NCI-H226 (cell line): Measurements from ENCODE around the gene PNPLA5.

Experiments used
- DNase-seq: peaks from one replicate; pipeline ENCODE4 v3.0.0-alpha.2; 2015

Gene PNPLA5

DNA sequence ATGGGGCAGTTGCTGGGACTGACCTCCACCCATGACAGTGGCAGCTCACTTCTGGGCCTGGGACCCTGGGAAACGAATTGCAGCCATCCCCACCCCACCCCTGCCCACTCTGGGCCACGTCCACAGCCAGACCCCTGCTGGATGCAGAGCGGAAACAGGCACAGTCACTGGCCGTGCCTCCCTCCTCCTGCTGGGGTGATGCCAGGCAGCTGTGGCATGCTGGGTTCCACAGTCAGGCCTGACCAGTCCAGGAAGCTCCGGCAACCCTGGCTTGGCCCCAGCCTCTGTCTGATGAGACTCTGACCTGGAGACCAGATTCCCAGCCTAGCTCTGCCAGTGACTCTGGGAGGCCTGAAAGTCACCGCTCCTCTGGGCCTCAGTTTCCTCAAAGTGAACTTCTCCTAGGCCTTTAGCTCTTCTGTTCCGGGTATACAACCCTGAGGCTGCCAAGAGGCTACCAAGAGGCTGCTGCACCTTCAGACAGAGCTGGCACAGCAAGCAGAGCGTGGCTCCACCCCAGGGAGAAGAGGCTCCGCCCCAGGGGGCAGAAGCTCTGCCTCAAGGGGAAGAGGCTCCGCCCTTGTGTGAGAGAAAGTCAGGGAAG is 38.4 kb downstream of the PNPLA5 start:
- DNase-seq, result peak; percentile 3

DNA sequence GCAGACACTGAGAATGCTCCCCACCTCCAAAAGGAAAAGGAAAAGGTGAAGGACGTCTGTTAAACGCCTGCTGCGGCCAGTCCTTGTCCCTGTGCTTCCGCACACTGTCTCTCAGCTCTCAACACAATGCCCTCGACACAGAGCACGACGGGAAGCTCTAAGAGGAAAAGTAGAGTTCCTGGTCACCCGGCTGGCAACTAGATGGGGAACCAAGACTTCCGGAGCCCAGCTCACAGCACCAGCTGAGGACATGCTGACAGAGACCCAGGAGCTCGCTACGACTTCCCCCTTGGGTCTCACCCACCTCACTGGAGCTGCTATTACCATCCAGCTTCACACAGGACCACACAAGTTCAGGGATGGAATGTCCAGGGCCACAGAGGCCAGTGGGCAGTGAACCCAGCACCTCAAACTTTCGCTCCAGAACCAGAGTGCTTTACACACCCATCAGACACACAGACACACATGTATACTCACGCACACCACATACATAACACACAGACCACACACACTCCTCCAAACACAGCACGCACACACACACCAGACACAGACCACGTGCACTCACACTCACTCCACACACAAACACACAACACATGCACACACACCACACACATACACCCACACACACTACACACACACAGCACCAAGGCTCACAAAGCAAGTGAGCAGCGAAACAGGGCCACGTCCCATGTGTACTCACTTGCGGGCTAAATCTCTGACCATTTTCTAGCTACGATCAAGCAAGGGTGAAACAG is 39.1 kb downstream of the PNPLA5 start:
- no peak for DNase-seq

DNA sequence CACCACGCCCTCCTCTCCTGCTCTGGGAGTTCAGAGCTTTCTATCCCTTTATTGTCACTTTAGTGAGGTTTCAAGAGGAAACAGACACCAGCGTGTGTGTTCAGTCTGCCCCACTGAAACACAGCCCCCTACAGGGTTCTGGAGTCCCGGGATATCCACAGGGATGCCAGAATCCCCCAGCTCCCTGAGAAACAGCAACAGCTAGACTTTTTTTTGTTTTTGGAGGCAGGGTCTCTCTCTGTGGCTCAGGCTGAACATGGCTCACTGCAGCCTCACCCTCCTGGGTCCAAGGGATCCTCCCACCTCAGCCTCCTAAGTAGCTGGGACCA is 39.9 kb downstream of the PNPLA5 start:
- DNase-seq, result no peak

DNA sequence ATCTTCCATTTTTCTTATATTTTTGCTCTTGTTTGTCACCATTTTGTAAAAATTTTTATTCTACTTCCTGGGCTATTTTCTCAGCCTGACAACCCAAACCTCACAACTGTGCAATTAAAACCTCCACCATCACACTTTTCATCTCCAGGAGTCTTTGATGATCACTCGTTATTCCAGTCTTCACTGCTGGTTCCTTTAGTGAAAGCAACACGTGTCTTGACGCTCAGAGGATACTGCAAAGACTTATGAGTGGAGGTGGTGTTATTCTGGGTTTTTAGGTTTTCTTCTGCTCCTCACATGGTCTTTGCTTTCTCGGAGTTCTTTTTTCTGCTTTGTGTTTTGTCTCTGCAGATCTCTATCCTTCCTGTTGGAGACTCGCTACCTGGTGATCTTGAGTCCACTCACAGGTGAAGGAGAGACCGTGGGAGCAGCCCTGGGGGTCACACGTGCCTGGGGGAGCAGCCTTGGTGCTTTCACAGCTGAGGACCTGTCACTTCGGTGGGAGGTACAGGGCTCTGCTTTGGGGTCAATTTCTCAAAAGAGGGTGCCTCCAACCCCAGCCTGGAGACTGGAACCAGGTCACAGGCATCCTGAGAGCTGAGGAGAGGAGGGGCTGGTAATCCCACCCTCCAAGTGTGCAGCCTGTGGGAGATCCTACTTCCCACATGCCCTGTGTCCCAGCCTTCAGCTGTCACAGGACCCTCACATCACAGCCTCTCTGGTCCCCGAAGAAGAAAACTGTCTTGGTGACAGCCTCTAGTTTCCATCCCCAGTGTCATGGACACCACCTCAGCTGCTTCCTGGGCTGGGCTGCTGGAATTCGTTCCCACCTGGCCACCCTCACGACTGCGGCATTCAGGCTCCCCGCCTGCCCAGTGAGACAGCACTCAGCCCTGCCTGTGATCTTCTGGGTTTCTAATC is 40.5 kb downstream of the PNPLA5 start:
- no peak for DNase-seq

DNA sequence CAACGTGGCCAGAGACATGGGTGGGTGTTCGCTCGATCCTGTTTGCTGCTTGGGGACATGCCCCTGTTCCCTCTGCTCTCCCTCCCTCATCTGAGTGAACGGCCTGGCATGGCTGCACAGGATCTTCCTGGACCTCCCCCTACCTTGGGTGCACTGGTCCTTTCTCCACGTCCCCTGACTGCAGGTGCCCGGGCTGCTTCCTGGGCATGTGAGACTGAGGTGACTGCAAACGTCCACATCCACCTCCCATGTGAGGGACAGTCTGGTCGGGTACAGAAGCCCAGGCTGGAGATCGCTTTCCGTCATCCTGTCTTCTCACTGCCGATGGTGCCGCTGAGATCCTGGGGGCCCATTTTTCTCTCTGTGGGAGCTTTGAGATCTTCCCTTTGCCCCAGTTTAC is 41.3 kb downstream of the PNPLA5 start:
- no peak for DNase-seq

DNA sequence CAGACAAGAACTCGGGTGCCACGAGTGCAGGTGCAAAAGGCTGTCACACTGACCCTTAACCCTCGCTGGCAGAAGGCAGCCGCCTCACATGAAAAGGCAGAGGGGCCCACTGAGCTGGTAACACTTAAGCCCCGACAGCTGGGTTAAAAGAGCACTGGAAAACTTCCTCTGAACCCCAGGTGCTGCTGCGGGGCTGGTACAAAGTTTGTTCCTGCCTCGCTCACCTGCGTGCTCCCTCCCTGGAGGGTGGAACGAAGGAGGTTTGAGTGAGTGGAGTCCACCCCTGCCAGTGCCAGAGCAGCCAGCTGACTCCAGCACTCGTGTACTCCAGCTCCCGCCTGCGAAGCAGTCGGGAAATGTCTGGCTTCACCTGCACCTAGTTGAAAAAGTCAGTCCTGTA is 42.1 kb downstream of the PNPLA5 start:
- DNase-seq, result no peak

DNA sequence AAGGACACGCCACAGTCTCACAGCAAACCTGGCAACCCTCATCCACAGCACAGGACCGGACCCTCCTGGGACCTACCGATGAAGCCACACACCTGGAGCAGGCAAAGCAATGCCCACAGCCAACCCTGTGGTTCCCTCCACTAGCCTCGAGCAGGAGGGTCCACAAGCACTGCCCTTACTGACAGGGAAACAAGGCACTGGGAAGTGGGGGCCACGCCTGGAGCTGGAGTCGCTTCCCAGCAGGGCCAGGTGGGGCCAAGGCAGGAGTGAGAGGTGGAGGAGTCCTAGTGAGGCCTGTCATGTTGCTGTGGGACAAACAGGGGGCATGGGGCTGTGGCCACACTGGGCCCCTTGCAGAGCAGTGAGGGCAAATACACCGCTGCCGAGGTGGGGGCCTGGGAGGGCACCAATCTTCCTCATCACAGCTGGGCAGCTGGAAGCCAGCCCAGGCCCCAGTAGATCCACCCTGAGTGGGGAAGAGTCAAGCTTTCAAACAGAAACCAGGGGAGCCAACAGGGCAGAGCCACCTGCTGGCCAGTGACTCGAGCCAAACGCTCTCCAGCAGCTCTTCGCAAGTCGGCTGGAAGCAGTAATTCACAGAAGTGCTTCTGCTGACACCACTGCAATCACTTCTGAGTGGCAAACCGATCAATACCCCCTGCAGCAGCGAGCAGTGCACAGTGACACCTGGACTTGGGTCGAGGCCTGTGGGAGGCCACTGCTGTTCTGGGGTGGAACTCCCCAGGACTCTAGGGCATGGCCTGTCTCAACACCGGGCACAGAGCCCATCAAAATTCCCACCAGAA is 43.2 kb downstream of the PNPLA5 start:
- no peak for DNase-seq

DNA sequence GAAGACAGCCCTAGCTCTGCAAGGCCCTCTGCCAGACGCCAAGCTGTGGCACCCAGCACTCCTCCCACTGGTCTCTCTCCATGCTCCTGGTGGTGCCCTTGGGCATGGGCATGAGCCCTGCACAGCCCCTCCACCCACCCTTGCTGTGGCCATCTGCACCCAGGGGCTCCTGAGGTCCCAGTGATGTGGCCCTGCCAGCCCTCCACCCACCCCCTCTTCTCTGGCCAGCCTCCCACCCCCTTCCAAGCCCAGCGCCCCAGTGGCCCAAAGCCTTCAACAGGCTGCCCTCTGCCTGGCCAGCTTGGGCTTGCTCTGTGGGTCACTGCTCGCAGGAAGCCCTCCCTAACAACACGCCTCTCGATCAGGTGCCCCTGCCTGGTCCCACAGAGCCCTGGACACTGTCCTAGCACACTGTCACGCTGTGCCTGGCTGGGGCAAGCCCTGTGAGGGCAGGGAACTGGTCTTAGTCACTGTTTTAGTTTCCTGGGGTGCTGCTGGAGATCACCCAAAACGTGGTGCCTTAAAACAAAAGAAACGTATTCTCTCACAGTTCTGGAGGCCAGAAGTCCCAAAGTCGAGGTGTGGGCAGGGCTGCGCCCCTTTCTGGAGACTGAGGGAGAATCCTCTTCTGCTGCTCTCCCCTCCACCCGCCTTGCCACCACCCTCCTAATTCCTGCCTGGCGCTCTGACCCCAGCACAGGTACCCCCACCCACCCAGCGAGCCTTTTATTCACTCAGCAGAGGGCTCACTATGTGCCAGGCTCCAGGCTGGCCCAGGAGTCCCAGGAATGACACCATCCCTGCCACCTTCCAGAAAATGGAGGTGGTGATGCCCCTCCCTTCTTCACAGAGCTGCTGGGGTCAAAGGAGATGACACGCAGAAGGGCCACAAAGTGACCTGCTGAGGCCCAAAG is 44.2 kb downstream of the PNPLA5 start:
- DNase-seq, result no peak

DNA sequence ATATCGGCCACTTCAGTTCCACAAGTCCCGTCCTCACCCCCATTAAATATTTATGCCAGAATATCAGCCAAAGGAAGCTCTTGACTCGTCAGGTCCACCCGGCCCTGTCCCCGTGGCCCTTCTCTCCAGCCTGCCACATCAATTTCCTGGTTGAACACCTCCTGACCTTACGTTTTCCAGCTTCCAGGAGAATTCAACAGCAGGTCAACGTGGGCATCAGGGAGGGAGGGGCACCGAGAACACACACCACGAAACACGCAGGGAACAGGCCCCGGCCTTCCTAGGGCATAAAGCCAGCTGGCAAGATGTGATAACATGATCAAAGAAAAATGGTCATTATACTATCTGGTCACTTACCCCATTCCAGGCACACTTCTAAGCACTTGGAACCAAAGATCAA is 44.8 kb downstream of the PNPLA5 start:
- no peak for DNase-seq

DNA sequence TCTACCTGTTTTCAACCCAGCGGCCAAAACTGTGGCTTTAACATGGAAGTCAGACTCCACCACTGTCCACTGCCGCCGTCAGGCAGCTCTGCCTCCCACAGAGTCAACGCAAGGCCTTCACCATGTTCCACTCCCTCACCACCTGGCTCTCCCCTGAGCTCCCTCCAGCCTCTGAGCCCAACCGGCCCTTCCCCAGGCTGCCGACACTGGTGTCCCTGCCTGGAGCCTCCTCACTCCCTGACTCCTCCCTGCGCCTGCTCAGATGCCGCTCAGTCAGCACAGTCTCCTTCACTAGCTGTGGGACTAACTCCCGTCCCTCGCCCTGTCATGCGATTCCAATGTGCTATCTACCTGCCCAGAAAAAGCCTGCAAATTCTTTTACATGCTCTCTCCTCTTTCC is 45.8 kb downstream of the PNPLA5 start:
- DNase-seq, result no peak

DNA sequence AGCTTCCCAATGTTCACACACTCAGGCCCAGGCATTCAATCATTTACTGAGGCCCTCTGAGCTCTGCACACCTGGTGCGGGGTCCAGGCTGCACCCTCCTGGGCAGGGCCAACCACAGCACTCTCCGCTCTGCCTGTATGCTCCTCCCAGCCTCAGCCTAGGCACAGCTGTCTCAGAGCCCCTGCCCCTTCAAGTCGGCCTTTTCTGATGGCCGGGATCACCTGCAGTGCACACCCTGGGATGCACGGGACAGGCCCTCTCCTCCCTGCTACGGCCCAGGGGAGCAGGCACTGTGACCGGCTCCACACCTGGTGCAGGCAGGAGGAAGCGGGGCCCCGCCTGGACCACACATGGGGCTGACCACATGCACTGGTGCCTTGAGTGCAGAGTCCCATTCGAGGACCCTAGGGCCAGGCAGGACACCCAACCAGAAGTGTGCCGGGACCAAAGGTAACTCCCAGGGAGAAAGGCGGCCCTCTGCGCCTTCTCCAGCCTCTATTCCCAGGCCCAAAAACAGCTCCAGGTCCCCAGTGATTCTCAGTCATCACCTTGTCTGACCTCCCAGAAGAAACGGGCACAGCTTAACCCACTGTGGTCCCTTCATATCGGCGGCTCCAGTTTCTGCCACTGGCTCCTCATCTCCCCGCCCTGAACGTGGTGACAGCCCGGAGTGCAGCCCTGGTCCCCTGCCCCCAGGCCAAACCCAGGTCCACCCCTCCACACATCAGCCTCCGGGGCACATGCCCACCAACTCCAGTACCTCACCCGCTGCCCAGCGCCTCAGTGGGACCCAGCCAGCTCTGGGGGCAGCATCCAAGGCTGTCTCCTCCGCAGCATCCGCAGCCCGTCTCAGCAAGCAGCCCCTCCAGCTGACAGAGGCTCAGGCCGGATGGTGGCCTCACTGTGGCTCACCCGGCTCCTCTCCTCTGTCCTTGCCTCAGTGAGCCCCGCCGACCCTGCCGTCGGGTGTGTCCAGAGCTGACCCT is 47.0 kb downstream of the PNPLA5 start:
- DNase-seq, result no peak

DNA sequence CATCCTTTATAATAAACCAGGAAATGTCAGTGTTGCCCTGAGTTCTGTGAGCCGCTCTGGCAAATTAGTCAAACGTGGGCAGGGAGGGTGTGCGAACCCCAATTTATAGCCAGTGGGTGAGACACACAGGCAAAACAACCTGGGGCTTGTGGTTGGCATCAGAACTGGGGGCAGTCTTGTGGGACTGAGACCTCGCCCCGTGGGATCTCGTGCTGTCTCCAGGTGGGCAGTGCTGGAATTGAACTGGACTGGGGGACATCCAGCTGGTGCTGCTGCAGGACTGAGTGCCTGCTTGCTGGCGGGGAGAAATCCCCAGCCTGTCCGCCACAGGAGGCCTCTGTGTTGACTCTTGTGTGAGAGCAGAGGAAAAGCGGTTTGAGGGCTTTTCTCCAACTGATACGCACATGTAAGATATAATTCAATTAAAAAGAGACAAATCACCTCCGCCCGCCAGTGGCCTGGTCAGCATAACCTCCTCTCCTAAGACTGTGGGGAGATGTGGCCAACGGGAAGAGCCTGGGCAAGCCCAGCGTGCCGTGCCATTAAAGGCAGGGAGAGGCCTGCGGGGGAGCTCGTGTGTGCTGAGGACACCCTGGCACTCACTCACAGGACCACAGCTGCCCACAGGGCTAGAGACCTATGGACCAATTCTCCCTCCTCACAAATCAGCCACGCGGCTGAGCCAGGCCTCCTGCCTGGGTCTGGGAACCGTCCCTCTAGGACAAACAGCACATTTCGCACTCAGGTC is 47.9 kb downstream of the PNPLA5 start:
- DNase-seq, result no peak

DNA sequence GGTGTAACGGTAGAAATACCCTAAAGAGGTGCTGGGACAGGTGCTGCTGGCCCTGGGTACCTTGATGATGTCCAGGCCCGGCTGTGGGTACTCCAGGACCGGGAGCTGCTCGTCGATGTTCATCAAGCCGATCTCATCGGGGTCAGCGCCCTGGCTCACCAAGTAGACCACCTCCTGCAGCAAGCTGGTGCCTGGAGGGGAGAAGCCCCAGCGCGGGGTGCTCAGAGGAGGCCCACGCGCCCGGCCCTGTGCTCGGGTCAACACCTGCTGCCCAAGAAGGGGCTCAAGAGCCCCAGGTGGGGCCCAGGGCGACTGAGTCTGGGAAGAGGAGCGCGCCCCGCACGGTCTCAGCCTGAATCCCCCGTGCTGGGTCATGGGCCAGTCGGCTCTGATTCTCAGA is 50.1 kb downstream of the PNPLA5 start:
- DNase-seq, result no peak

DNA sequence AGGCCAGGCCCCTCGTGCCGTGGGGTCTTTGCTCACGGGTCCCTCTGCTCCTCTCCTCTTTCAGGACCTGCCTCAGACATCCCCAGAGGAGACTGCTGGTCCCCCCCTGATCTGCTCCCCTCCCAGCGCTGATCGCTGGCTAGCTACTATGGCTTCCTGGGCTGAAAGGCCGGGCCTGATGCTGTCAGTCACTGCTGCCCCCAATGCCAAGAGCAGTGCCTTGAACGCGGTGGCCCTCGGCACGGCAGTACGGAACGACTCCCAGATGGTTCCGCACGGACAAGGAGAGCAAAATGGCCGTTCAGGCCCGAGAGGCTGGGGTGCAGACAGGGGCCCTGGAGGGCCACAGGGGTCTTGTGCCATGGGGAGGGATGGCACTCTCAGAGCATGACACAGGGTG is 51.0 kb downstream of the PNPLA5 start:
- no peak for DNase-seq

DNA sequence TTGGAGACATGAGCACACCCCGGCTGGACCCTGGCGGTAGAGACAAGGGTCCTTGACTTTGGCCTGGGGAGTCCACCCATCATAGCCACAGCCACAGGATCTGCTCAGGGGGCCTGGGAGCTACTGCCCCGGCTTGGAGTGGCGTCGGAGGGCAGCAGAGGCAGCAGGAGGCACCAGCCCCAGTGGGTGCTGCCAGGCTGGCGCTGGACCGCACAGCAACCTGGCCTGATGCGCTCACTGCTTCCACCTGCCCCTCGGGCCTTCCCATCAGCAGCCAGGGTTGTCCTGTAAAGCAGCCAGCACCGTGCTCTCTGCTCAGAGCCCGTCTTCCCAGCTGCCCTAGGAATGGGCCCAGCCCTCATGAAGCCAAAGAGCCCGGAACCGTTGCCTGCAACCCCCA is 51.4 kb downstream of the PNPLA5 start:
- DNase-seq, result no peak

DNA sequence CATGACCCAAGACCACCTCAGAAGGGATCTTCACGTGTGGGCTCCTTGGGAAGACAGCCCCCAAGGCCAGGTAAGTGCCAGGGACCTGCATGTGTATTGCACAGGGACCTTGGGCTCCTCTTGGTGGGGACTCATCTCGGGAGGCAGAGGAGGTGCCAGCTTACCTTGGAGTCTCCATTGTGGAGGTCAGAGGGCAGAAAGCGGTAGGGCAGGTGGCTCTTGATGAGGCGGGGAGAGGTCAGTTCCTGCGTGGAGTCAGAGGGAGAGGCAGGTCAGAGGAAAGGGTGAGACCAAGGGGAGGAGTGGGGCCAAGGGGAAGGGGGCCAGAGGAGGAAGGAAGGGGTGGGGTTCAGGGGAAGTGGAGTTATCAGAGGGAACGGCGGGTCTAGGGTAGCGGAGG is 52.0 kb downstream of the PNPLA5 start:
- no peak for DNase-seq

DNA sequence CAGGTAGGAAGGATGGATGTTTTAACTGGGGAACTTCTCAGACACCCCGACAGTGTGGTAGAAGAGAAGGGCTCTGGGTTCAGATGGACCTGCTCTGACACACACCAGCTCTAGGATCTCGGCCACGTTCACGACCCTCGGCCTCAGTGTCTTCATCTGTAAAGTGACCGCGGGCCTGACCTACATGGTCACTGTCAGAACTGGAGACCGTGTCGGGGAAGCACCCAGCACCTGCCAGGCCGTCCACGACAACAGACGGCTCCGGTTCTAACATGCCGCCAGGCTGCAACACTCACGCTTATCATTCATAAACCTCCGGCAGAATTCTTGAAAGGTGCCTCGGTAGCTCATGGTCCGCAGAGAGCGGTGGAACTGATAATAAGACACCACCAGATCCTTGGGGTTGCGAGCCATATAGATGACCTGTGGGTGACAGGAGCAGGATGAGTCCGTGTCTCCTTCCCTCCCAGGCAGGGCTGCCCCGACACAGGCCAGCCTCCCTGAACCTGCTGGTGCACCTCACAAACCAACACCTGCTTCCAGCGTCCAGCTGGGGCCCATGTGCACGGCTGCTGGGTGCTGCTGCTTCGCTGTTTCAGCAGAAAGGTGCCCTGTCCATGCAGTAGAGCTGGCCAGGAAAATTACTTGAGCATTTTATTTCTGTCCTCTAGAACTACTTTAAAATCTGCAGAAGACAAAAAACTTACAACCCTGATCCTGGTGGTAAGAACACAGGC is 53.1 kb downstream of the PNPLA5 start:
- no peak for DNase-seq

DNA sequence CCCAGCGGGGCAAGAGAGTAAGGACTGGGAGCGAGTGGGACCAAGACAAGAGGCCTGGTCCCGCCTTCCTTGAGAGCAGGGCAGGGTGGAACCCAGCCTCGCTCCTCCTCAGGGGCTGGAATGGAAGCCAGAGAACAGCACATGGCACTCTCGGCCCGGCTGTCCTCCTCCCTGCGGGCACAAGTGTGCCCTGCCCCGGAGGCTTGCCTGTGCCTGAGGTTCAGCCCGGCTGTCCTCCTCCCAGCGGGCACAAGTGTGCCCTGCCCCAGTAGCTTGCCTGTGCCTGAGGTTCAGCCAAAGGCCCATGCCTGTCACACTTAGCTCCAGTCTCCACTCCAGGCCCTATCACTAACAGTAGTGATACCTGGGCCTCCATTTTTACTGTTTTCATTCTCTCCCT is 53.7 kb downstream of the PNPLA5 start:
- no peak for DNase-seq

DNA sequence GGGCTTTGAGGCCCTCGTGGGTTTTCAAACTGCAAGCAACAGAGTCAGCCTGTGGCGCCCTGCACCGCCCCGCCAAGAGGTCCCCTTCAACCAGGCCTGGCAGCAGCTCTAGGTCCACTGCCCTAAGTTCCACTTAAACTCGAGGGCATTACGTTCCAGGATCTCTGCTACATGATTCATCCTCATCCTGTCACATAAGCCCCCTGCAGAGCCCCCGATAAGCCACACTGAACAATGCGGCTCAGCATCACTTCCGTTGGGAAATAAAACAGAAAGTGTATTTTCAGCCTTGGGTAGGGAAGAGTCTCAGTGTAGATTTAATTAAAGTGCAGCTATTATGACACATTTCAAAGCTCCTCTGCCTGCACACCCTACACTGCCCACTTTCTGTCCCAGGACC is 54.1 kb downstream of the PNPLA5 start:
- no peak for DNase-seq
